Endometrium (tissue), 2 donors: ENCODE data around the gene PADI2.

Experiments used
- FAIRE-seq: peaks from 2 replicates; lab custom pipeline; 2012; peaks lifted over from hg19 to GRCh38; lab: Jason Lieb, UNC
- donor health status: control.
- donor health status: control.

Gene PADI2

DNA sequence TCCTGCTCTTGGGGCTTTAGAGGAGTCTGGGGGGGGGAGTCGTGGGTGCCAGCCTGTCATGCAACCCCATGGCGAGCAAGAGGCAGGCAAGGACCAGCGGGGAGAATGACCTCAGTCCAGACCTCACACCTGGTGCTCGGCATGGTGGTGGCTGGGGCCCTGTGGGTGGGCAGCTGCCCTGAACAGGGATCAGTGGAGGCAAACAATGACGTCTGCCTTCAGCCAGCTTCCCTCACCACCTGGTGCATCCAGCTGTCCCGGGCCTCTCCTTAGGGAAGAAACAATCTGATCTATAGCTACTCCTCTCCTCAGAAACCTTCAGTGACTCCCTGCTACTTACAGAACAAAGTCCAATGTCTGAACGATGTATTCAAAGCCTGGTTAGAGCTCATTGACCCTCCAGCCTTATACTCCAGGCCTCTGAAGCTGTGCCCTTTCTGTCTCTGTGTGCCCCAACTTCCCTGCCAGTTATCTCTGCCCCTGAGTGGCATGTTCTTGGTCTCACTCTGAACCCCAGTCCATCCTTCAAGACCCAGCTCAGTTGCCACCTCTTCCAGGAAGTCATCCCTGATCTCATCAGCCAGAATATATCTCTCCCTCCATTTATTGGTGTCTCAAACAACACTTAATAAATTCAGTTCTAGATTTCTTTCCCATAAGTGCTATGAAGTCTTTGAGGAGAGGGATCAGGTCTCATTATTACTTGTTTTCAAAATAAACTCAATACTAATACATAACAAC, 6.6 kb downstream of the PADI2 start:
- no peak for FAIRE-seq

- no peak for FAIRE-seq
Observed at GRCh38 chr1:17112076-17112475, 7.2 kb downstream of the PADI2 start.

DNA sequence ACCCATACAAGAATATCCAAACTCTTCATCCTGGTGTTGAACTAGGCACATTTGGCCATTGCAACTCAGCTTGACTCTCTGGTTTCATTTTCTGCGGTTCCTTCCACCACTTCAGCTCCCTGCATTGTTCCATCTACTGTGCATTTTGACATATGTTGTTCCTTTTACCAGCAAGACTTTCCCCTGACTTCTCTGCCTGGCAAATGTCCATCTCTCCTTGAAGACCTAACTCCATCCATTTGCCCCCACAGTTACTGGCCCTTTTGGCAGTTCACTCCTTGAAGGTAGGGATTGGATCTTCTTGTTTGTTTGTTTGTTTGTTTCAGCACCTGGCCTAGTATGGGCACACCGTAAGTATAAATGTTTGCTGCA, 8.7 kb downstream of the PADI2 start:
- FAIRE-seq = no peak

DNA sequence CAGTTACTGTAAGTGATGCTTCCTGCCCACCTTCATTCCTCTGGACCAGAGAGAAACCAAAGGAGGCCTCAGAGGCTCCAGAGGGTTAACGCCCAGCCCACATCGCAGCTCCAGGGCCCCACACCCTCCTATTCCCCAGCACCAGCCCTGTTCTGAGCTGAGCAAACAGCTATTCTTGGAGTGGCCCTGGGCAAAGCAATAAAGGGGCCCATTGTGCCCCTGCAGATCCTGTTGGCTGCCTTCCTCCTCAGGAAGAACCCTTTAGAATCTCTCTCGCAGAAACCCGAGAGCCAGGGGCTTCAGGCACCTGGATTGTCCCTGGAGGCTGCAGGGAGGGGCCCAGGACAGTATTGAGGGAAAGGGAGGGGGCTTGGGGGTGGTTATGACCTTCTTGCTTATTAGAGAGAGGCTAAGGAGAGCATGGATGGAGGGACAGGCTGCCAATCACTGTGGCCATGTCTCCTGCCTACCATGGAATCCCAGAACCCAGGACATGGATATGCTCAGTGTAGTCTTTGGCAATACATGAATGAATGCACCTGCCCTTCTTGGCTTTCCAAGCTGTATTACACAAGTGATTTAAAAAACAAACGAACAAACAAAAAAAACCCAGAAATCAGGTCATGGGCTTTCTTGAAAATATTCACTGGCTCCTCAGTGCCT, 9.2 kb downstream of the PADI2 start:
- no peak for FAIRE-seq

- no peak for FAIRE-seq
Observed at GRCh38 chr1:17108786-17109185, 10.5 kb downstream of the PADI2 start.

- no peak for FAIRE-seq
Observed at GRCh38 chr1:17108360-17108759, 10.9 kb downstream of the PADI2 start.

GRCh38 chr1:17104782-17105181, 14.5 kb downstream of the PADI2 start:
- no peak for FAIRE-seq

GRCh38 chr1:17102232-17102631, 17.0 kb downstream of the PADI2 start:
- FAIRE-seq = no peak

DNA sequence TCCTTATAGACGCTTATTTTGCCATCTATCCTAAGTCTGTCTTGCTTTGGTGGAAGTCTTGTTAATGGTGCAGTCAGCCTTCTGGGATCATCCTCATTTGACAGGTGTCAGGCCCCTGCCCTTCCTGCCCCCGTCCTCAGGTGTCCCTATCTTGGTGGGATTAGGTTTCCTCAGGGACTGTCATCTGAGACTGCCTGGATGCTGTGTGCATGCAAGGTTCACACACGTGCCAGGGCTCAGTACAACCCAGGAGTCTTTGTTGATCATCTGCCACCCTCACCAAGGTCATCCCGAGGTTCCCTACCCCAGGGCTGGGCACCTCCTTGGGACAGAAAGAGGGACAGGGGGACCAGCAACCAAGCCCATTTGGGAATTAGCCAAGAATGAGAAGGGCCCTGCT, 18.0 kb downstream of the PADI2 start:
- FAIRE-seq = no peak

DNA sequence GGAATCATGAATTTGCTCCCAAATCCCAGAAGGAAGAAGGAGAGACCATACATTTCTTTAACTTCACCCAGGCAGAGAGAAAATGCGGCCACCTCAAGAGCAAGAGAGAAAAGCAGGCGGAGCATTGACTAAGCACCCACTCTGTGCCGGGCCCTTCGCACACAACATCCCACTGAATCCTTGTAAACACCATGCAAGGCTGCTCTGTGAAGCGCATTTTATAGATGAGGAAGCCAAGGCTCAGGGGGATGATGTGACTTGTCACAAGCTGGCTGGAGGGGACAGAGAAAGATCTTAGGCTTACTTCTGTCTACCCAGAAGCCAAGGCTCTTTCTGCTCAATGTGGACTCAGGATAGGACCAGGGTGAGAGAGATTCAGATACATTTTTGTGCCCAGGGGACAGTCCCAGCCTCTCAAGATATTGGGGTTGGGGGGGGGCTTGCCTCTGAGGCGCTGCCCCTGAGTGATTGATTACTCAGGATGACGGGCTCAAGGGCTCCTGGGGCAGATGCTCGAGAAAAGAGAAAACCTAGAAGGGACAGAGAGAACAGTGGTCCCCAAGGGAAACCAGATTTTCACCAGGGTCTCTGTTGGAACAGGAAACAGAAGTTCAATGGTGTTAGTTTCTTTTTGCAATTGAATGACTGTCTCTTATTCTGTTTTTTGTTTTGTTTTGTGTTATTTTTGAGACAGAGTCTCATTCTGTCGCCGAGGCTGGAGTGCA, 19.5 kb downstream of the PADI2 start:
- FAIRE-seq = no peak

- FAIRE-seq = no peak
Observed at GRCh38 chr1:17098446-17099317, 20.6 kb downstream of the PADI2 start.

DNA sequence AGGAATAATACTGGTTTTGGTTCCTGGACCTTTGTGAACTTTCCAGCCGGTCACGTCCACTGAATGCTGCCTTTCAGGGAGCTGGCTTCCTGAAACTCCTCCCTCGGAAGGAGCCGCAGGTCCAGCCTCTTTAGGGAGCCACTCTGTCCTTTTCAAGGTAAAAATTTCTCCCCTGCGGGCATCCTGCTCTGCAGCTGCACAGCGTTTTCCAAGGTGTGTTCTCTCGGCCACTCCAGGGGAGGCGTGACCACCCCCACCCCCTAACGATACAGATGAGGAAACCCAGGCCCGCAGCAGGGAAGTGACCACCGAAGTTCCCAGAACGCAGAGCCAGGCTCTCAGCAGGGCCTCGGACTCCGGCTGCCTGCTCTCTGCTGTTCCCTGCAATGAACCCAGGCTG, 21.5 kb downstream of the PADI2 start:
- no peak for FAIRE-seq

DNA sequence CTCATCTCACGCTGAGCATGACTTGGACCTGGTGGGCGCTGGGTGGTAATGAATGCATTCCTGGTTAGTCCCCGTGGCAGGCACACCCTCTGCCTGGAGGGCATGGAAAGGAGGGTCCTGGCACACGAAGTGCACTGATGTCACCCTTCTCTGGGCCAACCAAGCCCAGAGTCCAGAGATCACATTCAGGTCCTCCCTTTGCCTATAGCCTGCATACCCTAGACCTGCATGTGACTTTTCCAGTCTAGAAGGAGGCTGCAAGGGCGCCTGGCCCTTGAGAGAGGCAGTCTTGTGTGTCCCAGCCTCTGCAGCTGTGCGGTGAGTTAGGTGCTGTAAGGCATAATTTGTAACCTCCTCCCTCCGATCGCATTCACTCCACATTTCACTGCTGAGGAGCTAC, 22.1 kb downstream of the PADI2 start:
- FAIRE-seq = no peak

GRCh38 chr1:17096584-17096983, 22.7 kb downstream of the PADI2 start:
- FAIRE-seq = no peak

GRCh38 chr1:17095141-17095540, 24.1 kb downstream of the PADI2 start:
- FAIRE-seq = no peak

- FAIRE-seq = no peak
Observed at GRCh38 chr1:17094664-17095063, 24.6 kb downstream of the PADI2 start.

GRCh38 chr1:17093822-17094393, 25.3 kb downstream of the PADI2 start:
- no peak for FAIRE-seq

DNA sequence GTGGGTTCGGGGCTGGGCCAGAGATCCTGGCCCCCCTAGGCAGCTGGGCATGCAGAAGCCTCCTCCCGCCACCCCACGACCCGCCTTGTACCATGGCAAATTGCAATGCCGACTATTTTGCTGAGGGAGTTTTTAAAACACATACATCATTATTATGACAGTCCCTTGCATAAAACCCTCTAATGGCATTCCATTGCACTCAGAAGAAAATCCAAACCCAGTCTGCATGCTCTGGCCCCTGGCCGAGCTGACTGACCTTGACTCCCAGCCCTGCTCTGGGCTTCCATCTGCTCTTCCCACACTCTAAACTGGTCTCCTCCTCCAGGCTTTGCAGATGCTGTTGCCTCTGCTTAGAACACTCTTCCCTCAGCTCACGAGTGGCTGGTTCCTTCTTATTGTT, 28.0 kb downstream of the PADI2 start:
- peak; percentile 64 for FAIRE-seq

DNA sequence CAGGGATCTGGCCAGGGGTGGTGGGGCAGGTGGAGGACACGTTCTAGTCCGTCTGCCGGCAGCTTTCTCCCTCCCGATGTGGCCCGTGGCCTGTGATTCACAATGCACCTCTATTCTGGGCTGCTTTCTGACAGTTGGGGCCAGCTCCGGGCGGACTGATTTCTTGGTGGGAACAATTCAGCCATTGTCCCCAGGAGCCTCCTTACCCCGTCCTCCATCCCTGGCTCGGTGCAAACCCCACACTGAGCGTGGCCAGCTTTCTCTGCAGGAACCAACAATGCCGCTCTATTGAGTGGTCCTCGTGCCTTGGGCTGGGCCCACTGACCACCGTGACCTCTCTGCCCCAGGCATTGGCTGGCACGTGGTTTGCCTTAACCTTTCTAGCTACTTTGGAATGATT, 29.7 kb downstream of the PADI2 start:
- no peak for FAIRE-seq

GRCh38 chr1:17086751-17087150, 32.5 kb downstream of the PADI2 start:
- no peak for FAIRE-seq

GRCh38 chr1:17084787-17085186, 34.5 kb downstream of the PADI2 start:
- no peak for FAIRE-seq

GRCh38 chr1:17082761-17083160, 36.5 kb downstream of the PADI2 start:
- no peak for FAIRE-seq
